RWPE1 (cell line): ENCODE measurements around the gene ANKRD62.

Experiments
- CTCF ChIA-PET: fragments of 350-600 bp; sonication (Branson Sonifier 250); formaldehyde crosslinking; extraction: SDS; loops from one replicate; lab custom pipeline; 2021; lab: Yijun Ruan, JAX
- POLR2A ChIA-PET: fragments of 400-600 bp; formaldehyde crosslinking; extraction: SDS; loops from one replicate; lab custom pipeline; 2020; ENCODE audit warnings: antibody characterized with exemption; ENCODE audit not compliant: low non-redundant PET; lab: Yijun Ruan, JAX
- DNase-seq: peaks from one replicate; pipeline ENCODE4 v3.0.0; 2012; ENCODE audit warnings: low spot score
- H3K27ac ChIP-seq: fragments of 450-650 bp; 2 replicates; pipeline ENCODE4 v1.5.1; 2017
- TF ChIP-seq, protein P1 (sequence below): fragments of 450-650 bp; conservative IDR thresholded peaks from 2 replicates; pipeline ENCODE4 v1.5.1; 2017; ENCODE audit warnings: low read depth, mild to moderate bottlenecking

Gene ANKRD62

DNA sequence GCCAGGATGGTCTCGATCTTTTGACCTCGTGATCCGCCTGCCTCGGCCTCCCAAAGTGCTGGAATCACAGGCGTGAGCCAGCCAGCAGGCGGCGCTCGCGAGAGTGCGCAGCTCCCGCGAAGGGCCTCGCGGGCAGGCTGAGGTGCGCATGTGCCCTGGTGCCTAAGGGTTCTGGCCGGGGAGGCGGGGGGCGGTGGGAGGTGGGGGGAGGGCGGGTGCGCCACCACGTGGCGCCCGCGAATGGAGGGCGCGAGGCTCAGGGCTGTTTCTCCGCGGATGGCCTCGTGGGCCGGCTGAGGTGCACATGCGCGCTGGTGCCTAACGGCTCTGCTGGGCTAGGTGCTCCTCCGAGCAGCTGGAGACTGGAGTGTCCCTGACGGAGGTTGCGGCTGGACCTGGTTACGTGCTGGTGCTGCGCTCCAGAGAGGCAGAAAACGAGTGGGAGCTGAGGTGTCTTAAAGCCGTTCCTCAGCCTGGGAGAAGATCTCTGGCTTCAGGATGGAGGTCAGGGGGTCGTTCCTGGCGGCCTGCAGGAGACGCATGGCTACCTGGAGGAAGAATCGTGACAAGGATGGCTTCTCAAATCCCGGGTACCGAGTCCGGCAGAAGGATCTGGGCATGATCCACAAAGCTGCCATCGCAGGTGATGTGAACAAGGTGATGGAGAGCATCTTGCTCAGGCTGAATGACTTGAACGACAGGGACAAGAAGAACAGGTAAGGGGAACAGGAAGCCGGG is at the start of gene ANKRD62:
Gene ANKRD62, plus strand, starts transcription at position 324 of the 738 bp plus-strand sequence. Its CDS starts 175 bp downstream, at position 499.
- ChIA-PET POLR2A (no interaction called here), CTCF (interaction anchor here (0.6 to 2.7 kb wide), 2 partner anchors 143 to 178 kb away, joined by 7 to 10 read pairs; no protein-coding TSS in a partner anchor)
- no peak within 1 kb of the TSS for H3K27ac ChIP-seq
- TF ChIP-seq, protein P1, sequence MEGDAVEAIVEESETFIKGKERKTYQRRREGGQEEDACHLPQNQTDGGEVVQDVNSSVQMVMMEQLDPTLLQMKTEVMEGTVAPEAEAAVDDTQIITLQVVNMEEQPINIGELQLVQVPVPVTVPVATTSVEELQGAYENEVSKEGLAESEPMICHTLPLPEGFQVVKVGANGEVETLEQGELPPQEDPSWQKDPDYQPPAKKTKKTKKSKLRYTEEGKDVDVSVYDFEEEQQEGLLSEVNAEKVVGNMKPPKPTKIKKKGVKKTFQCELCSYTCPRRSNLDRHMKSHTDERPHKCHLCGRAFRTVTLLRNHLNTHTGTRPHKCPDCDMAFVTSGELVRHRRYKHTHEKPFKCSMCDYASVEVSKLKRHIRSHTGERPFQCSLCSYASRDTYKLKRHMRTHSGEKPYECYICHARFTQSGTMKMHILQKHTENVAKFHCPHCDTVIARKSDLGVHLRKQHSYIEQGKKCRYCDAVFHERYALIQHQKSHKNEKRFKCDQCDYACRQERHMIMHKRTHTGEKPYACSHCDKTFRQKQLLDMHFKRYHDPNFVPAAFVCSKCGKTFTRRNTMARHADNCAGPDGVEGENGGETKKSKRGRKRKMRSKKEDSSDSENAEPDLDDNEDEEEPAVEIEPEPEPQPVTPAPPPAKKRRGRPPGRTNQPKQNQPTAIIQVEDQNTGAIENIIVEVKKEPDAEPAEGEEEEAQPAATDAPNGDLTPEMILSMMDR = no peak
- no peak for DNase-seq

- POLR2A ChIA-PET = no interaction called here
- no peak overlapping the region for H3K27ac ChIP-seq
- TF ChIP-seq, protein P1 = no peak
- no peak for DNase-seq
- CTCF ChIA-PET = no interaction called here
These were observed 49.1 kb upstream of the ANKRD62 start for GRCh38 chr18:12044591-12044990.

DNA sequence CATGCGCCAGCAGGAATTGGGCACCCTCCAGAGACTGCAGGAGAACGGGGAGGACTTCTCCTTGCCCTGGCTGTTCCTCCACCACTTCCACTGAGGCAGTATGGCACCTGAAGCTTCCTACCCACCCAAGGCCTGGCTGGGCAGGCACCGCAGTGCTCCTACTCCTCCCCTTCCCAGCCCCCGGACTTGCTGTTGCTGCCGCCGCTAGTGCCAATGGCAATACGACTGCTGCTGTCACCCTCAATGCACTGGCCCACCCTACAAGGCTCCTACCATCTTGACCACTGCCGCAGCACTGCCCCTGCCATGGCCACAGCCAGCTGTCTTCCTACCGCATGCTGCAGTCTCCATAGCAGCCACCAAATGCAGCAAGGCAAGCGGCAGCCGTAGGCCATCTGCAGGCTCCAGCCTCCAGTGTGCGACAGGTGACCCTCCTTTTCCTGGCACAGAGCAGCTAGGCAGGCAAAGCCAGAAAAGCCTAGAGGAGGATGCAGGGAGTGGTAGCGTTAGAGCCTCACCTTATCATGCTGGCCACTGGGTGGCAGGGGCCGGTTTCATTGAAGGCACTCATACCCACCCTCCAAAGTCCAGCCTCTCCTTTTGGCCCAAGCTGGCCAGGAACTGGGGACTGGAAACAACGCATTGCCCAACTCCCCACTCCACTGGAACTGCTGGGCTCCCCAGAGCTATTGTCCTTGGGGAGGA is 47.4 kb upstream of the ANKRD62 start:
- POLR2A ChIA-PET = no interaction called here
- CTCF ChIA-PET = interaction anchor here (0.9 kb wide), 1 partner anchor 137 kb away, joined by 3 read pairs; no protein-coding TSS in a partner anchor
- no peak overlapping the region for H3K27ac ChIP-seq
- DNase-seq = no peak
- TF ChIP-seq, protein P1 = no peak

DNA sequence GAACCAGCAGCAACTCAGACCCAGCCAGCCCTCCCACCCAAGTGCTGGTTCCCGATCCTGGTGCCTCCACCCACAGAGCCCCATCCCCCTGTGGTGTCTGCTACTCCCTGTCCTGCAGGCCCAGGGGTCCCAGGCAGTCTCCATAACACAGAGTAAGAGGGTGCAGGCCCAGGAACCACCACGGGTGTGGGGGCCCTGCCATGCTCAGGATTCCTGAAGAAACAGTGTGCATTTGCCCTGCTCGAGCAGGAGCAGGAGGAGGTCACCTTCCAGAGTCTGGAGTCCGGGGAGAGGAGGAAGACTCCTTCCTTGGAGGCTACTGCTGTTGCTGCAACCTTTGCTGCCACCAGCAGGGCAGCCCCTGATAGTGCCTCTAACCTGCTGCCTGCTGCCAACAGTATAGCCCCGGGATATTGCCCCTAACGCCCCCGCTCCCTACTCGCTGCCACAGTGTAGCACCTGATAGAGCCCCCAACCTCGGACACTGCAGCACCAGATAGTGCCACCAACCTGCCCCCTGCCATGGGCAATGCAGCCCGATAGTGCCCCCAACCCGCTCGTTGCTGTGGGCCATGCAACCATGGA is 46.8 kb upstream of the ANKRD62 start:
- CTCF ChIA-PET = interaction anchor here (0.9 kb wide), 1 partner anchor 137 kb away, joined by 3 read pairs; no protein-coding TSS in a partner anchor
- H3K27ac ChIP-seq = no peak overlapping the region
- POLR2A ChIA-PET = no interaction called here
- TF ChIP-seq, protein P1 = no peak
- no peak for DNase-seq

GRCh38 chr18:12048010-12048826 is 45.4 kb upstream of the ANKRD62 start:
- H3K27ac ChIP-seq = no peak overlapping the region
- POLR2A ChIA-PET = no interaction called here
- CTCF ChIA-PET = interaction anchor here (0.6 to 2.7 kb wide), 3 partner anchors 10 to 219 kb away, joined by 3 to 15 read pairs (median 5); no protein-coding TSS in a partner anchor
- TF ChIP-seq, protein P1 = no peak
- no peak for DNase-seq

GRCh38 chr18:12048827-12049175 is 44.8 kb upstream of the ANKRD62 start:
- TF ChIP-seq, protein P1 = no peak
- CTCF ChIA-PET = interaction anchor here (0.6 to 2.7 kb wide), 2 partner anchors 10 to 15 kb away, joined by 3 to 15 read pairs; no protein-coding TSS in a partner anchor

More at GRCh38 chr18:12048827-12049175, 44.8 kb upstream of the ANKRD62 start:
- DNase-seq = no peak
- H3K27ac ChIP-seq = no peak overlapping the region
- POLR2A ChIA-PET = no interaction called here
